RWPE2 (cell line): Measurements from ENCODE around the gene LRRC45.

ENCODE experiments used
- ATAC-seq: fragments of 200-7000 bp; cut with Tn5 transposase; 3 replicates; pipeline ENCODE4 v1.9.1; 2021; ENCODE audit warnings: low read depth
- DNase-seq: peaks from one replicate; pipeline ENCODE4 v3.0.0-alpha.2; 2020; ENCODE audit warnings: low spot score
- H3K27ac ChIP-seq: fragments of 450-650 bp; 2 replicates; pipeline ENCODE4 v1.5.1; 2017; ENCODE audit warnings: mild to moderate bottlenecking; ENCODE audit not compliant: poor library complexity, severe bottlenecking
- H3K27me3 ChIP-seq: fragments of 250-450 bp; sonication (Bioruptor Pico); 2 replicates; pipeline ENCODE4 v1.5.1; 2021; ENCODE audit warnings: mild to moderate bottlenecking, moderate library complexity; ENCODE audit not compliant: insufficient read depth, poor library complexity, severe bottlenecking
- H3K36me3 ChIP-seq: fragments of 250-450 bp; sonication (Bioruptor Pico); 2 replicates; pipeline ENCODE4 v1.5.1; 2020; ENCODE audit warnings: low read depth, mild to moderate bottlenecking, moderate library complexity
- H3K4me1 ChIP-seq: fragments of 250-450 bp; sonication (Bioruptor Pico); 2 replicates; pipeline ENCODE4 v1.5.1; 2021; ENCODE audit warnings: mild to moderate bottlenecking, moderate library complexity; ENCODE audit not compliant: insufficient read depth, poor library complexity, severe bottlenecking
- H3K4me3 ChIP-seq: fragments of 250-450 bp; sonication (Bioruptor Pico); 2 replicates; pipeline ENCODE4 v1.5.1; 2021; ENCODE audit warnings: mild to moderate bottlenecking, moderate library complexity; ENCODE audit not compliant: severe bottlenecking
- H3K9me3 ChIP-seq: fragments of 250-450 bp; sonication (Bioruptor Pico); 2 replicates; pipeline ENCODE4 v1.5.1; 2021; ENCODE audit warnings: mild to moderate bottlenecking, moderate library complexity; ENCODE audit not compliant: severe bottlenecking
- CTCF ChIP-seq: fragments of 450-650 bp; IDR thresholded peaks from one replicate; pipeline ENCODE4 v1.5.1; 2017; ENCODE audit warnings: mild to moderate bottlenecking, moderate library complexity; ENCODE audit not compliant: poor library complexity, severe bottlenecking

Gene LRRC45

GRCh38 chr17:82016875-82017459, 6.1 kb upstream of the LRRC45 start:
- ATAC-seq = no peak
- Histone ChIP-seq H3K36me3 (0 out of 2 replicates have a peak, but pooled peaks cover 9% of the 10 kb centered on the region), H3K9me3 (no peaks in the 10 kb centered on the region), H3K27me3 (no peaks in the 10 kb centered on the region), H3K27ac (no peak overlapping the region), H3K4me1 (no peaks in the 10 kb centered on the region), H3K4me3 (no peak overlapping the region)
- DNase-seq = no peak
- TF ChIP-seq CTCF = no peak

GRCh38 chr17:82017612-82018151, 5.4 kb upstream of the LRRC45 start:
- TF ChIP-seq CTCF = no peak
- Histone ChIP-seq H3K4me3 (no peak overlapping the region), H3K27ac (no peak overlapping the region), H3K4me1 (no peaks in the 10 kb centered on the region), H3K27me3 (no peaks in the 10 kb centered on the region), H3K36me3 (0 out of 2 replicates have a peak, but pooled peaks cover 9% of the 10 kb centered on the region), H3K9me3 (no peaks in the 10 kb centered on the region)
- DNase-seq = no peak
- no peak for ATAC-seq

GRCh38 chr17:82018152-82018988, 4.7 kb upstream of the LRRC45 start:
- no peak for DNase-seq

GRCh38 chr17:82018989-82019689, 4.0 kb upstream of the LRRC45 start:
- ATAC-seq (no peak), DNase-seq (no peak)
- Histone ChIP-seq H3K27ac (no peak overlapping the region), H3K36me3 (0 out of 2 replicates have a peak, but pooled peaks cover 9% of the 10 kb centered on the region), H3K9me3 (no peaks in the 10 kb centered on the region), H3K4me1 (no peaks in the 10 kb centered on the region), H3K4me3 (no peak overlapping the region), H3K27me3 (no peaks in the 10 kb centered on the region)
- no peak for TF ChIP-seq CTCF

More at GRCh38 chr17:82018152-82018988, 4.7 kb upstream of the LRRC45 start:
- no peaks in the 10 kb centered on the region for H3K27me3 ChIP-seq
- ATAC-seq = no peak
- H3K27ac ChIP-seq = no peak overlapping the region
- no peaks in the 10 kb centered on the region for H3K4me1 ChIP-seq
- H3K36me3 ChIP-seq = 0 out of 2 replicates have a peak, but pooled peaks cover 9% of the 10 kb centered on the region
- no peak for TF ChIP-seq CTCF
- no peaks in the 10 kb centered on the region for H3K9me3 ChIP-seq
- H3K4me3 ChIP-seq = no peak overlapping the region
